IPS-18a (cell line): ENCODE measurements around the gene ZDHHC11.
"Not testable (repeated sequence)": the region's sequence is repeated elsewhere in the genome, so short reads cannot be mapped to it uniquely, and the experiment has no call there.

Experiments used
- H3K27ac ChIP-seq: one replicate; pipeline ENCODE4 v1.5.1; 2013; ENCODE audit warnings: low read length
- H3K27me3 ChIP-seq: one replicate; pipeline ENCODE4 v1.6.1; 2013; ENCODE audit warnings: mild to moderate bottlenecking, low read length; ENCODE audit not compliant: control insufficient read depth, insufficient read depth
- H3K36me3 ChIP-seq: one replicate; pipeline ENCODE4 v1.6.1; 2013; ENCODE audit warnings: low read depth, low read length; ENCODE audit not compliant: control insufficient read depth
- H3K4me1 ChIP-seq: one replicate; pipeline ENCODE4 v1.6.1; 2013; ENCODE audit warnings: low read depth, low read length; ENCODE audit not compliant: control insufficient read depth
- H3K4me3 ChIP-seq: one replicate; pipeline ENCODE4 v1.5.1; 2013; ENCODE audit warnings: low read length
- H3K9ac ChIP-seq: one replicate; pipeline ENCODE4 v1.6.1; 2013; ENCODE audit warnings: mild to moderate bottlenecking, low read length, moderate library complexity
- H3K9me3 ChIP-seq: one replicate; pipeline ENCODE4 v1.6.1; 2013; ENCODE audit warnings: low read depth, low read length; ENCODE audit not compliant: control insufficient read depth

The ZDHHC11 gene

GRCh38 chr5:838431-838851 is 12.3 kb downstream of the ZDHHC11 start:
- H3K4me1 ChIP-seq, H3K27me3 ChIP-seq, H3K36me3 ChIP-seq, H3K27ac ChIP-seq, H3K9me3 ChIP-seq, H3K4me3 ChIP-seq, H3K9ac ChIP-seq: not testable (repeated sequence)

GRCh38 chr5:837621-838121 is 13.1 kb downstream of the ZDHHC11 start:
- not testable (repeated sequence) for H3K4me1 ChIP-seq, H3K27me3 ChIP-seq, H3K4me3 ChIP-seq, H3K9me3 ChIP-seq, H3K36me3 ChIP-seq, H3K9ac ChIP-seq, H3K27ac ChIP-seq

GRCh38 chr5:835933-836612 is 14.7 kb downstream of the ZDHHC11 start:
- H3K36me3 ChIP-seq, H3K9ac ChIP-seq, H3K9me3 ChIP-seq, H3K4me1 ChIP-seq, H3K27me3 ChIP-seq, H3K27ac ChIP-seq, H3K4me3 ChIP-seq: not testable (repeated sequence)

GRCh38 chr5:834013-834412 is 16.8 kb downstream of the ZDHHC11 start:
- H3K9ac ChIP-seq, H3K4me1 ChIP-seq, H3K4me3 ChIP-seq, H3K36me3 ChIP-seq, H3K27ac ChIP-seq, H3K27me3 ChIP-seq, H3K9me3 ChIP-seq: not testable (repeated sequence)

GRCh38 chr5:828194-828593 is 22.6 kb downstream of the ZDHHC11 start:
- not testable (repeated sequence) for H3K27ac ChIP-seq, H3K9ac ChIP-seq, H3K9me3 ChIP-seq, H3K36me3 ChIP-seq, H3K4me3 ChIP-seq, H3K4me1 ChIP-seq, H3K27me3 ChIP-seq

GRCh38 chr5:825544-825943 is 25.2 kb downstream of the ZDHHC11 start:
- not testable (repeated sequence) for H3K27me3 ChIP-seq, H3K4me1 ChIP-seq, H3K27ac ChIP-seq, H3K9me3 ChIP-seq, H3K9ac ChIP-seq, H3K36me3 ChIP-seq, H3K4me3 ChIP-seq

- no peaks in the 10 kb centered on the region for H3K4me1 ChIP-seq
- no peaks in the 10 kb centered on the region for H3K9me3 ChIP-seq
- peaks cover 3% of the 10 kb centered on the region for H3K36me3 ChIP-seq
- no peak overlapping the region for H3K27ac ChIP-seq
- no peak overlapping the region for H3K9ac ChIP-seq
- no peaks in the 10 kb centered on the region for H3K27me3 ChIP-seq
- H3K4me3 ChIP-seq, result no peak overlapping the region
Observed at GRCh38 chr5:821504-821903, 29.3 kb downstream of the ZDHHC11 start.

GRCh38 chr5:820245-820644 is 30.5 kb downstream of the ZDHHC11 start:
- H3K36me3 ChIP-seq, result peaks cover 3% of the 10 kb centered on the region
- H3K27me3 ChIP-seq, result no peaks in the 10 kb centered on the region
- no peak overlapping the region for H3K4me3 ChIP-seq
- H3K9me3 ChIP-seq, result no peaks in the 10 kb centered on the region
- H3K9ac ChIP-seq, result no peak overlapping the region
- H3K27ac ChIP-seq, result no peak overlapping the region
- H3K4me1 ChIP-seq, result no peaks in the 10 kb centered on the region

GRCh38 chr5:819078-819477 is 31.7 kb downstream of the ZDHHC11 start:
- peaks cover 3% of the 10 kb centered on the region for H3K36me3 ChIP-seq
- H3K4me1 ChIP-seq, result no peaks in the 10 kb centered on the region
- H3K9ac ChIP-seq, result no peak overlapping the region
- no peak overlapping the region for H3K4me3 ChIP-seq
- H3K9me3 ChIP-seq, result no peaks in the 10 kb centered on the region
- no peaks in the 10 kb centered on the region for H3K27me3 ChIP-seq
- no peak overlapping the region for H3K27ac ChIP-seq

GRCh38 chr5:816176-816575 is 34.6 kb downstream of the ZDHHC11 start:
- no peaks in the 10 kb centered on the region for H3K9me3 ChIP-seq
- H3K4me3 ChIP-seq, result no peak overlapping the region
- no peak overlapping the region for H3K27ac ChIP-seq
- no peak overlapping the region for H3K9ac ChIP-seq
- H3K4me1 ChIP-seq, result no peaks in the 10 kb centered on the region
- no peaks in the 10 kb centered on the region for H3K36me3 ChIP-seq
- no peaks in the 10 kb centered on the region for H3K27me3 ChIP-seq

GRCh38 chr5:815449-815848 is 35.3 kb downstream of the ZDHHC11 start:
- H3K4me3 ChIP-seq, result no peak overlapping the region
- no peaks in the 10 kb centered on the region for H3K4me1 ChIP-seq
- H3K9me3 ChIP-seq, result no peaks in the 10 kb centered on the region
- H3K27ac ChIP-seq, result no peak overlapping the region
- no peak overlapping the region for H3K9ac ChIP-seq
- no peaks in the 10 kb centered on the region for H3K27me3 ChIP-seq
- H3K36me3 ChIP-seq, result no peaks in the 10 kb centered on the region

- H3K27me3 ChIP-seq, H3K4me1 ChIP-seq, H3K9ac ChIP-seq, H3K4me3 ChIP-seq, H3K36me3 ChIP-seq, H3K9me3 ChIP-seq, H3K27ac ChIP-seq: not testable (repeated sequence)
Observed at GRCh38 chr5:813575-813974, 37.2 kb downstream of the ZDHHC11 start.
